GM18870 (cell line): ENCODE data around the gene MRPS27.

Experiments
- ATAC-seq: cut with Tn5 transposase; IDR thresholded peaks from one replicate; pipeline ENCODE4 v1.9.1; 2021; ENCODE audit warnings: moderate library complexity; ENCODE audit not compliant: unreplicated experiment

MRPS27 gene

GRCh38 chr5:72319976-72320752 lies at the start of gene MRPS27, which contains the start of gene PTCD2:
Gene MRPS27 (minus strand): TSS chr5:72320240. CDS start chr5:72320221, 19 bp downstream.
Gene PTCD2 (plus strand): TSS chr5:72320373. CDS start chr5:72320383, 10 bp downstream.
- ATAC-seq, result peak; percentile 95

- ATAC-seq, result no peak
Observed at GRCh38 chr5:72369711-72370110, 49.7 kb upstream of the MRPS27 start.

GRCh38 chr5:72369301-72369700 lies 49.3 kb upstream of the MRPS27 start:
- no peak for ATAC-seq

GRCh38 chr5:72368271-72368670 lies 48.2 kb upstream of the MRPS27 start:
- ATAC-seq, result no peak

GRCh38 chr5:72366324-72366976 lies 46.4 kb upstream of the MRPS27 start:
- peak; percentile 54 for ATAC-seq

- no peak for ATAC-seq
Observed at GRCh38 chr5:72364951-72365350, 44.9 kb upstream of the MRPS27 start.

- no peak for ATAC-seq
Observed at GRCh38 chr5:72364171-72364570, 44.1 kb upstream of the MRPS27 start.

- ATAC-seq, result no peak
Observed at GRCh38 chr5:72363166-72363802, 43.2 kb upstream of the MRPS27 start.

GRCh38 chr5:72359886-72360285 lies 39.8 kb upstream of the MRPS27 start:
- no peak for ATAC-seq

GRCh38 chr5:72358925-72359324 lies 38.9 kb upstream of the MRPS27 start:
- ATAC-seq, result no peak

- ATAC-seq, result no peak
Observed at GRCh38 chr5:72356361-72356760, 36.3 kb upstream of the MRPS27 start.

GRCh38 chr5:72355706-72356299 lies 35.8 kb upstream of the MRPS27 start:
- no peak for ATAC-seq

- no peak for ATAC-seq
Observed at GRCh38 chr5:72353046-72353445, 33.0 kb upstream of the MRPS27 start.

GRCh38 chr5:72352616-72353015 lies 32.6 kb upstream of the MRPS27 start:
- no peak for ATAC-seq

- ATAC-seq, result no peak
Observed at GRCh38 chr5:72351376-72351775, 31.3 kb upstream of the MRPS27 start.

- no peak for ATAC-seq
Observed at GRCh38 chr5:72347801-72348308, 27.8 kb upstream of the MRPS27 start.

- ATAC-seq, result no peak
Observed at GRCh38 chr5:72346398-72346797, 26.4 kb upstream of the MRPS27 start.

- no peak for ATAC-seq
Observed at GRCh38 chr5:72338689-72339209, 18.7 kb upstream of the MRPS27 start.

GRCh38 chr5:72337159-72337558 lies 17.1 kb upstream of the MRPS27 start:
- no peak for ATAC-seq

GRCh38 chr5:72330712-72331111 lies 10.7 kb upstream of the MRPS27 start:
- no peak for ATAC-seq

GRCh38 chr5:72328172-72328571 lies 8.1 kb upstream of the MRPS27 start:
- ATAC-seq, result no peak
